COLO668 (cell line): Measurements from ENCODE around the gene INTS6L.
"Not testable (repeated sequence)": the region's sequence is repeated elsewhere in the genome, so short reads cannot be mapped to it uniquely, and the experiment has no call there.

Experiments used
- DNase-seq: peaks from one replicate; lab custom pipeline; 2025; ENCODE audit not compliant: unreplicated experiment; lab: John Stamatoyannopoulos, UW

INTS6L gene

DNA sequence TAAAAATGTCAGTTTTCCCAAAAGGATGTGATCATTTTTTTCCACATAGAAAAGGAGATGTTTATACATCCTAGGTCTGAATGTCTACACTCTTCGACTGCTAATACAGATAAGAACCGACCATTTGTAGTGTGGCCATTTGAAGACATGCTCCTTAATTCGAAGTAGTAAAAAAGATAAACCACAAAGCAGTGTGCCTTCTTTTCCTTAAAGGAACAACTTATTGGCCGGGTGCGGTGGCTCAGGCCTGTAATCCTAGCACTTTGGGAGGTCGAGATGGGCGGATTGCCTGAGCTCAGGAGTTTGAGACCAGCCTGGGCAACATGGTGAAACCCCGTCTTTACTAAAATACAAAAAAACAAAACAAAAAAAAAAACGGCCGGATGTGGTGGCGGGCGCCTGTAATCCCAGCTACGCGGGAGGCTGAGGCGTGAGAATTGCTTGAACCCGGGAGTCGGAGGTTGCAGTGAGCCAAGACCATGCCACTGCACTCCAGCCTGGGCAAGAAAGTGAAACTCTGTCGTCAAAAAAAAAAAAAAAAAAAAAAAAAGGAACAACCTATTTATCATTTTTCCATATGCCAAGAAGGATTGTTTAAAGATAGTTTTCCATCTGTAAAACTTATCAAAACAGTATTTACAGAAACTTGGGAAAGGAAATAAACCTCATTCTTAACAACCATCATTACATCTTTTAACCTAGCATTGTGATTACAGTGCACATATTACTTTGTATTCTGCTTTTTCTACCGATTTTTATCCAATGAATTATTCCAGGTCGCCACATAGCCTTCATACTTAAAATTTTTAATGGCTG, 2.6 kb downstream of the INTS6L start:
- no peak for DNase-seq

DNA sequence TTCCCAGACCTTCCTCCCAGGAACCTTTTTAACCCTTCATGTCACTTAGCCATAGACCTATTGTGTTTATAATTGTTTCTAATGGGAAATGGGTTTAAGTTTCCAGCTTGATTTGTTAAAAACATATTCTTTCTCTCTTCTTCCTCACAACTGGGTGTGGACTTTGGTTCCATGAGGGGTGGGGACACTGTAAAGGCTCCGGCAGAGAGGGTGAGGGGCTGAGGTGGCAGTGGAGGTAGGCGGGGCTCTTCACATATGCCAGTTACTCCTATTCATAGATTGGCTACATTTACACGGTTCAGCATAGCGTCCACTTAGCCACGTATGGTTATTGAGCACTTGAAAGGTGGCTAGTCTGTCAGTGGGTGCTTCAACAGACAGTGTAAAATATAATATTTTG, 7.8 kb downstream of the INTS6L start:
- no peak for DNase-seq

DNA sequence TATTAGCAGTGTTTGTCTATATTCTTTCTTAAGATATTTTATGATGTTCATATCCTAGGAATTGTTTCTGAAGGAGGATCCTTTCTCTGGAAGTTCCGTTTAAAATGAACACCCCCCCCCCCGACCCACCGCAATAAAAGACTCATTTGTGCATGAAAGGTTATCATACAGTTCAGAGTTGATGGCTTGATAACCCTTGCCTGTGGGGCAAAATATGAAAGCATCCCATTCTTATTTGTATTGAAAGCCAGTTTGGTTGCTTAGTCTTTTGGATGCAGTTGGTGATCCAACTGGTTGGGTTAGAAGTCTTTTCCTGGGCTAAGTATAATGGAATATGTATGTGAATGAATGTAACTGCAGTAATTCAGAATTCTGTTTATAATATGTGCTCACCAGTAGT, 8.3 kb downstream of the INTS6L start:
- no peak for DNase-seq

DNA sequence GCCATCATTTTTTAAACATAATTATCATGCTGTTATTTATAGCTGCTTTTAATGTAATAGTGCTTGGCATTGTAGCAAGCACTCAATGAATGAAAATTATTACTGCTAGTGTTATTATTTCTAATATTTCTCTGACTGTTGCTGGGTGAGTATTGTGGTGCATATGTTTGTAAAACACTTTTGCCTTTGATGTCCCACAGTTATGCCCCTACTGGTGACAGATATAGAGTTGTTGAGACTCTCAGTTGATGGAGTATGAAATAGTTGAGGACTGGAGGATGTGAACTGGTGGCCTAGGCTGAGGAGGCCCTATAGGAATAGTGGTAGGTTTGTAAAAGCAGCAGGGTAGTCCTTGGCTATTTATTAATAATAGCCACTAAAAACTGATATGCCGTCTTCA, 9.6 kb downstream of the INTS6L start:
- DNase-seq = no peak

DNA sequence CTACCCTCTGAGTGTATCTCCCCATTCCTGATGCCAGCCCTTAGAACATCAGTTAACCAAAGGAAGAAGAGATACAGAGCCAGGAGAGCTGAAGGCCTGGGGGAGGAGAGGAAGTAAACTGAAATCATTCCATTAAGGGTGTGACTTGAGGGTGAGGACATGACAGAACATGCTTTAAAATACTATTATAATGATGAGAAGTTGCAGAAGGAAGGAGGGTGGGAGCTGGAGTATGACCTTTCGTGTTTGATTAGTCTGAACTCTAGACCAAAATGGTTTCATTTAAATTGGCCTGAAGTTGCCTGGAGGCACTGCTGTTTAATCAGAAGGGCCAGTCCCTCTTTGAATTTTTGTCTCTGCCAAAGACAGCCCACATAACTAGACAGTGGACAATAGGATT, 11.4 kb downstream of the INTS6L start:
- no peak for DNase-seq

DNA sequence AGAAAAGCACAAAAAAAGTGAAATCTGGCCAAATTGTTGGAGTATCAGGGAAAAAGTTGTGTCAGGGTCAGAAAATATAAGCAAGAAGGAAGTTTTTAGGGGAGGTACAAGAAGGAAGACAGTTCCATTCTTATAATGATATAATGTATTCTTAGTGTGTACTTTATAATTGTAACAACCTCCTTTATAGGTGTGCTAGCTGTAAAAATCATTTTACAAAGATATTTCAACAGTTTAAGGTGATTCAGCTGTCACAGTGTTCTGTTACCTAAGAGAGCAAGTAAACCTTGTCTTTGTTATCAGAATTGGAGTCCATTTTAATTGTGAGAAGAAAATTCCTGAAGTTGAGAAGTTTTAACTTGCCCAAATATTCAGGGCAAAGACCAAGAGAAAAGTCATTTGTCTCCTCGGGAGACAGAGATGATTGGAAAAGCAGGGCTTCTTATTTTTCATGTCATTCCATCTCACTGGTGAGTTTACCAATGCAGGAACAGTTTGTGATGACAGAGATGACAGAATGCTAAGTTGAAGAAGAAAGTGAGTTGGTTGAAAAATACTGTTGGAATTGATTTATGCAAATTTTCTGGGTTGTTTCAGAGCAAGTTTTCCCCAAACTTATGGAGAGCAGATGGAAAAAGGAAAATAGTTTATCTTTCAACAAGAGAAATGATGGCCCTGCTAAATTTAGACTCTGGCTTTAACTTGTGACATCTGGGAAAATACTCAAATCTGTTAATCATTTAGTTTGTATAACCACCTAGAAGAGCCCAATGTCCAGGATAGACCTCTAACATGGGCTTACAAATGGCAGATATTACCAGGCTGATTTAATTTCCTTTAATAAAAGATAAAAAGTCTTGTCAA, 14.8 kb downstream of the INTS6L start:
- no peak for DNase-seq

DNA sequence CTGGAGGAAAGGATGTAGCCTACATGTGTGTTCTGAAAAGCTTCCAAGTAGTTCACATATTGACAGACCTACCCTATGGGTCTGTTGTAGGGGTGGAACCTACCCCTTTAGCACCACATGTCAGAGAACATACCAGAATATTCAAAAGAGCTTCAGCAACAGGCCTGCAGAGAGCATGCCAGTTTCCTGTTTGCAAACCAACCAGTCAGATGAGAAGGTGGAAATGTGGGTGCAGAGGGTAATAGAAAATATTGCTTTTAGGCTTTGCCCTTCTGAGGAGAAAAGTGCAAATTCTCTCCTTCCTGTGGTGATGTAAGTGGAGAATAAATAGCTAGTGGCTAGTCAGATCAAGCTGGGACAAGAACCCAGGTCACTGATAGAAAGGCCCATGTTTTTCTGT, 16.4 kb downstream of the INTS6L start:
- no peak for DNase-seq

DNA sequence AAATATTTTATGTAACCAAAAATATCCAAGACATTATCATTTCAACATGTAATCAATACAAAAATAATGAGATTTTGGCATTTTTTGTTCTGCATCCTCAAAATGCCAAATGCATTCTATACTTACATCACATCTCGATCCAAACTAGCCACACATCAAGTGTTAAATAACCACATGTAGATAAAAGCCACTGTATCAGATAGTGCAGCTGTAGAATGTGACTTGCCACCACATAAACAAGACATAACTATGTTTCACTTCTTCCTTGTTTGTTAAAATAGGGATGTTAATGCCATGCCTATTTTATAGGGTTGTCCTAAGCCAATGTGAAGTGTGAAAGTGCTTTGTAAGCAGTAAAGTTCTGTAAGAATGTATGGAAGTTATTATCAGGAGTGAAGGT, 20.9 kb downstream of the INTS6L start:
- no peak for DNase-seq

DNA sequence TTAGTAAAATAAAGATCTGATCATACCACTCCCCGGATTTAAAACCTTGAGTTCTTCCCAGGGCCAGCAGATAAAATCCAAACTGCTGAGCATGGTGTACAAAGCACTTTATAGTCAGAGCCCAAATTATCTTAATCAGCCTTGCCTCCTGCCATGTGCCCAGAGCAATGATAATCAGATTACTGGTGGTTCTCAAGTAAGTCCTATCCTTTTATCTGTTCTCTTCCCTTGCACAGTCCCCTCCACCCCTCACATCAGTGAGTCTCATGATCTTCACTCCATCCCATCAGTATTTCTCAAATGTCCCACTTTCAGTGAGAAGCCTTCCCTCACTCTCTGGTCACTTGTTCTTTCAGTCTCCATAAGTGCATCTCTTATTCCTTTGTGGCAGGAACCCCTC, 22.7 kb downstream of the INTS6L start:
- no peak for DNase-seq

DNA sequence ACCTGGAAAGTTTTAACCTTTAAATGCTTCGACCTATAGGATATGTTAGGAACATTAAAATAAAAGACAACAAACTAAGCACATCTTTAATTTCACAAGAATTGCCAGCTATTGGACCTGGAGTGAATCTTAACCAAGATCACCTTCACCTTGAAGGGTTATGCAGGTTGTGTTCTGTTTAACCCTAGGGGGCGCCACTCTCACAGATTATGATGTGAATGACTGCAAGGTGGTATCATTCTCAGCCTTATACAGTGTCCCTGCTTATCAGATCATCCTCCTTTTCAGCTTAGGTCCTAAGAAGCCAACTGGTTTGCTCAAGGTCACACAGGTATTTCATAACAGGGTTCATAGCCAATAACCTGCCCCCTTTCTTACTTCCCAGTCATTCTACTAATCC, 23.5 kb downstream of the INTS6L start:
- DNase-seq = no peak

DNA sequence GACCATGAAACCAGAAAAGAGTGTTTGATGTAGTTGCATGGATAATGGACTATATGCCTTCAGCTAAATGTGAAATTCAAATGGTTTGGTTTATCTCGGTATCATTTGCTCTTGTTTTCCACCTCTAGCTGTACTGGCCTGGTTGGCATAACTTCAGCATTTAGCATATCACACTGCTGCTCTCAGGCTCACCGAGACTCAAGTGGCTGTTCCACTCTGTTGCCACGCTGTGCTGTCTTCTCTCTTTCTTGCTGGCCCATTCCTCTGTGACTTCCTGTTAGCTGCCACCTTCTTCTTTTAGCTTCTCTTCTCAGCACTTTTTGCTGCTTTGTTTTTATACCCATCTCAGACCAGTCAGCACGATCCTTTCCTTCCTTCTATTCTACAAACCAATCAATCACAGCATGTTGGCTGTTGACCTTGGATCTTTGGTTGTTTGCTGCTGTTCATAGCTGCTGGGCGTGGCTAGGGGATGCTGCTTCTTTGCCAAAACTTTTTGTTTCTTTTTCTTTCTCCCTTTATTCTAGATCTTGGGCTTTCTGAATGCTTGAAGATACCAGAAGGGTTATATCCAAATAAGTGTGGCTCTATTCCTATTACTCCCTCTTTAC, 24.0 kb downstream of the INTS6L start:
- DNase-seq = no peak

DNA sequence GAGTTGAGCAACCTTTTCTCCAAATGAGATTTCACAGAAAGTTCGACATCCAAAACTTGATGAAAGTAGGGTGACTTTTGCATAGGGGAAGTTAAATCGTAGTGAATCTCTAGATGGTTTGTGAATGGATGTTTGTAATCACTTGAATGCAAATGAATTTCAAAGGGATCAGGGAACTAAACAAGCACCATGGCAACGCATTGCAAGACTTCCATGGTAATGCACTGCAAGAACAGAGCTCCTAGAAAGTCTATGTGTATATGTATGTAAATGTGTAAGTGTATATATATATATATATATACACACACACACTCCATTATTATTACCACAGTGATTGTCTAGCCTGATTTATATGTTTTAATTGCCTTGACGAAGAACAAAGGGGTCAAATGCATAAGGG, 27.3 kb downstream of the INTS6L start:
- DNase-seq = no peak

DNA sequence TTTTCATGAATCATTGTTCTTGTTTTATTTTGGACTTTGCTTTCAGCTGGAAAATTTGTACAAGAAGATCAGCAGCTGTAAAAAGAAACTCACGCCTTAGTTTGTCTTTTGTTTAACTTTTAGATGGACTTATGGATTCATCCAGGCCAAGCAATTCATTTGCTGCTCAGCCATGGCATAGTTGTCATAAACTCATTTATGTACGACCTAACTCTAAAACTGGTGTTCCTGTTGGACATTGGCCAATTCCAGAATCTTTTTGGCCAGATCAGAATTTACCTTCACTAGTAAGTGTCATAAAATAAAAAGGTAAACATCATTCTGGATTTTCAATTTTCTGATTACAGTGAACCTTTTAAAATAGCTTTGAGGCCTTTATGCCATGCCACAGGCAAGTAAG, 29.1 kb downstream of the INTS6L start:
- DNase-seq = no peak

DNA sequence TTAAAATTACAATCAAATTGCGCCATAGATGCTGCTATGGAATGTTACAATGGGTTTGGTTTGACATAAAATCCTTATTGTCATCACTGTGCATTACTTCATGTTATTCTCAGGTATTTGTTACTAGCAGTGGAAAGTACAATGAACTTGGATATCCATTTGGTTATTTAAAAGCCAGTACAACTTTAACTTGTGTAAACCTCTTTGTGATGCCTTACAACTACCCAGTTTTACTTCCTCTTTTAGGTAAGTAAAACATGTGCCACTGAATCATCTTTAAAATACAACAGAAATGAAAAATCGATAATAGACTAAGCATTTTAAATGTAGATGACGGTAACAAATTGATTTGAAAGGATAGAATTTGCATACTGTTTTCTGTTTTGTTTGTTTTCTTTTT, 35.6 kb downstream of the INTS6L start:
- DNase-seq = no peak

DNA sequence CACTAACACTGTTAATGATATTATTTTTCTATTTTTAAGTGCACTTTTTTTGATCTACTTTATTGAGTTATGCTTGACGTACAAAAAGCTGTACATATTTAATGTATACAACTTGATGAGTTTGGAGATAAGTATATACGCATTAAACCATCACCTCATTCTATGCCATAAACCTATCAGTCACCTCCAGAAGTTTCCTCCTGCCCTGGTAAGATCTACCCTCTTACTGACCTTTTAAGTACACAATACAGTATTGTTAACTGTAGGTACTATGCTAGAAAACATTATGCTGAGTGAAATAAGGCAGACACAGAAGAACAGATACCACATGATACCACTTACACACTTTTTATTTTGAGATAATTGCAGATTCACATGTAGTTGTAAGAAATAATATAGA, 36.9 kb downstream of the INTS6L start:
- no peak for DNase-seq

DNA sequence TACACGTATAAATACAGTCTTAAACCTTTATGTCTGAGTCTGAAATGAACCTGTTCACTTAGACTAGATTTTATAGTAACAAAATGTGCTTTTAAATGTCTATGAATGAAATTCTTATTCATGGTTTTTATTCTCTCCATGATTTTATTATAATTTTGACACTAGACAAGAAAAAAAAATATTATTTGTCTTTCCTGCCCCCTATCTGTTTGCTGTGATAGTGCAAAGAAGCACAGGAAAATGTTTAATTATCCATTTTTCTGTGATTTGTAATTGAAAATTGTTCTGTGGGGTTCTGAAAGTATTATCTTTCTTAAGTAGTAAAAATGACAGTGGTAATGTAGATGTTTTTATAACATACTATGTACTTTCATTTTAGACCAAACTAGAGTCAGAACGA, 52.0 kb downstream of the INTS6L start:
- no peak for DNase-seq

DNA sequence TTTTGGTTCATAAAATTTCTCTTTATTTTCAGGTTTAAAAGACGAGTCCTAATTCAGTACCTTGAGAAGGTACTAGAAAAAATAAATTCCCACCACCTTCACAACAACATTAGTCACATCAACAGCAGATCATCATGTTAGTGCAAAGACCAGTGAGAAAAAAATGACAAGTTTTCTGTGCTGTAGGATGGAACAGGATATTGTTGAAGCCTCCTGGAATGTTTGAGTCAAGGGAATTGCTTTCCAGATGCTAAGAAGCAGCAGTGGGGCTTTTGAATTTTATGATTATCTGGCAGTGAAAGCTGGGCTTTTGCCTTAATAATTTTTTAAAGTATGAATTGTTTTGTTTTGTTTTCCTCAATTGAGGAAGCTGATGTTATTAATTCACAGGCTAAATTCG, 61.0 kb downstream of the INTS6L start:
- no peak for DNase-seq

DNA sequence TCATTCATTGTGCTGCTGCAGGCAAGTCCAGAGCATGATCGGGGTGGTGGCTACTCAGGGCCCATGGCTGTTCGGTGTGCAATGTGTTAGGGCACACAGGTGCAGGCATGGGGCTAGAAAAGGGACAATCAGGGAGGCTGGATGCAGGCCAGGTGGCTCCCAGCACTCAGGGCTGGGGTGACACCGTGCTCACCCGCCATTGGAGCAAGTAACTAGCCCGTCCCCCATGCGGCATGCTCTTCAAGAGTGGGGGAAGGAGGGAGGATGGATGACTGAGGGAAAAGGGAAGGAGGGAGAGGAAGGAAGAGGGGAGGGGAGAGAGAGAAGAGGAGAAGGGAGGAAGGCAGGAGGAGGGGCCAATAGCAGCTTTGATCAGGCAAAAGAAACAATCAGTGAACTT, 64.7 kb downstream of the INTS6L start:
- no peak for DNase-seq

DNA sequence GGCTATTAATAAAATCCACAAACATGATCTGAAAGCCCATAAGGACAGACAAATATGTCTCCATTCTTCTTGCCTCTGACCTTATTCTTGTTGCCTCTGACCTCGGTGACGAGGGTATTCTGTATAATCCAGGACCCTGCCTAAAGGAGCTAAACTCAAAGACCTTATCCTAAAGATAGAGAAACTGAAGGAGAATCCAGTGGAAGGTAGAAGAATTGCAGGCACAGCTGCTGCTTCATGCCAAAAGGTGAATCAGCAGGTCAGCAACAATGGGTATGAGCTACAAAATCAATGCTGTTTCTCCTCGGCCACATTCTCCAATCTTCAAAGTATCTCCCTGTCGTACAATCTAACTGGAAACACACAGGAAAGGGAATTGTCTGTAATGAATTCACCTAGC, 71.4 kb downstream of the INTS6L start:
- no peak for DNase-seq

DNA sequence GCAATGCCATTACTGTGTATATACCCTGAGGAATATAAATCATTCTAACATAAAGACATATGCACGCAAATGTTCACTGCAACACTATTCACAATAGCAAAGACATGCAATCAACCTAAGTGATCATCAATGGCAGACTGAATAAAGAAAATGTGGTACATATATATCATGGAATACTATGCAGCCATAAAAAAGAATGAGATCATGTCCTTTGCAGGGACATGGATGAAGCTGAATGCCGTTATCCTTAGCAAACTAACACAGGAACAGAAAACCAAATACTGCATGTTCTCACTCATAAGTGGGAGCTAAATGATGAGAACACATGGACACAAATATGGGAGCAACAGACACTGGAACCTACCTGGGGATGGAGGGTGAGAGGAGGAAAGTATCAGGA, 73.6 kb downstream of the INTS6L start:
- DNase-seq = not testable (repeated sequence)

DNA sequence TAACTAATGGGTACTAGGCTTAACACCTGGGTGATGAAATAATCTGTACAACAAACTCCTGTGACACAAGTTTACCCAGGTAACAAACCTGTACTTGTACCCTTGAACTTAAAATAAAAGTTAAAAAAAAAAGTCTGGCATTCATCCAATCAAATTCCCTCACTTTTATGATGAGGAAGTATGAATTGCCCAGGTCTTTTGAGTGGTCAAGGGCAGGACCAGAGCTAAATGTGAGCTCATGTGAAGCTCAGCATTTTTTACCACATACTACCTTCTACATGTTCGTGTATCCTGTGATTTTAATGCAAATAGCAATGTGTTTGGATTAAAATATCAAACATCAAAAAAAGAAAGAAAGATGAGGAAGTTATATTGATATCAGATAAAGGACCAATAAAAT, 74.0 kb downstream of the INTS6L start:
- not testable (repeated sequence) for DNase-seq

DNA sequence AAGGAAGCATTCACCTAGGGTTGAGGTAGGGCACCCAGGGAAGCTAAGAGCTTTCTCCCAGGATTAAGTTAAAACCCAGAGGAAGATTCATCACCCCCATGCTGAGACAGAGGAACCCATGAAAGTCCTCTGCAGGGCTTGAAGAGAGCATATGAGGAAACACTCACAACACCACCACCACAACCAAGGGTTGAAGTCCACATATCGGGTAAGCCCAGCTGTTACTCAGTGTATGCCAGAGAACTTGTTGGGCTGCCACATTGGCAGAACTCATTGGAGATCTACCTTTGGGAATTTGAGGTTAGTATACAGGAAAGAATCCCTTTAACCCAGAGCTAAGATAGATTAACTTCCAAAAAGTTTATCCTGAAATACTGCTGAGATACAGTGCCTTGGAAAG, 75.1 kb downstream of the INTS6L start:
- no peak for DNase-seq
